HG03469 (cell line): Measurements from ENCODE around the gene PITPNM3.

Experiments used
- ATAC-seq: cut with Tn5 transposase; IDR thresholded peaks from one replicate; pipeline ENCODE4 v1.9.1; 2021; ENCODE audit warnings: mild to moderate bottlenecking, moderate library complexity, moderate number of reproducible peaks; ENCODE audit not compliant: unreplicated experiment

Gene PITPNM3

GRCh38 chr17:6503641-6504195 is 52.6 kb downstream of the PITPNM3 start:
- no peak for ATAC-seq

- no peak for ATAC-seq
Observed at GRCh38 chr17:6502871-6503509, 53.4 kb downstream of the PITPNM3 start.

GRCh38 chr17:6502142-6502541 is 54.2 kb downstream of the PITPNM3 start:
- no peak for ATAC-seq

GRCh38 chr17:6501359-6501758 is 55.0 kb downstream of the PITPNM3 start:
- ATAC-seq: no peak

- ATAC-seq: no peak
Observed at GRCh38 chr17:6498901-6499540, 57.3 kb downstream of the PITPNM3 start.

- no peak for ATAC-seq
Observed at GRCh38 chr17:6498356-6498755, 58.0 kb downstream of the PITPNM3 start.

- ATAC-seq: no peak
Observed at GRCh38 chr17:6497496-6498221, 58.7 kb downstream of the PITPNM3 start.

GRCh38 chr17:6496640-6497441 is 59.5 kb downstream of the PITPNM3 start:
- no peak for ATAC-seq

- ATAC-seq: no peak
Observed at GRCh38 chr17:6496116-6496481, 60.3 kb downstream of the PITPNM3 start.

- ATAC-seq: no peak
Observed at GRCh38 chr17:6495450-6496115, 60.8 kb downstream of the PITPNM3 start.

GRCh38 chr17:6494239-6494941 is 62.0 kb downstream of the PITPNM3 start:
- ATAC-seq: no peak

GRCh38 chr17:6492892-6493674 is 63.3 kb downstream of the PITPNM3 start:
- ATAC-seq: no peak

- ATAC-seq: no peak
Observed at GRCh38 chr17:6491071-6491700, 65.2 kb downstream of the PITPNM3 start.

GRCh38 chr17:6489016-6489550 is 67.3 kb downstream of the PITPNM3 start:
- ATAC-seq: no peak

- ATAC-seq: no peak
Observed at GRCh38 chr17:6488008-6488539, 68.3 kb downstream of the PITPNM3 start.

- ATAC-seq: no peak
Observed at GRCh38 chr17:6487251-6488007, 68.9 kb downstream of the PITPNM3 start.

GRCh38 chr17:6485646-6486412 is 70.5 kb downstream of the PITPNM3 start:
- no peak for ATAC-seq
